Neuron (in vitro differentiated cells): ENCODE results near the gene GRB2.
"Not testable (repeated sequence)": the region's sequence is repeated elsewhere in the genome, so short reads cannot be mapped to it uniquely, and the experiment has no call there.

Experiments
- H2AFZ ChIP-seq: one replicate; pipeline ENCODE4 v1.6.1; 2013; ENCODE audit warnings: low read depth, mild to moderate bottlenecking, inconsistent platforms, low read length, moderate library complexity
- H3K27me3 ChIP-seq: one replicate; pipeline ENCODE4 v1.6.1; 2013; ENCODE audit warnings: low read length; ENCODE audit not compliant: insufficient read depth
- H3K36me3 ChIP-seq: one replicate; pipeline ENCODE4 v1.6.1; 2013; ENCODE audit warnings: low read length; ENCODE audit not compliant: insufficient read depth
- H3K4me1 ChIP-seq: one replicate; pipeline ENCODE4 v1.6.1; 2013; ENCODE audit warnings: low read length; ENCODE audit not compliant: insufficient read depth
- H3K4me3 ChIP-seq: 2 replicates; pipeline ENCODE4 v1.5.1; 2013; ENCODE audit warnings: mild to moderate bottlenecking, low read length, moderate library complexity
- H3K9me3 ChIP-seq: one replicate; pipeline ENCODE4 v1.6.1; 2013; ENCODE audit warnings: low read length

The GRB2 gene

DNA sequence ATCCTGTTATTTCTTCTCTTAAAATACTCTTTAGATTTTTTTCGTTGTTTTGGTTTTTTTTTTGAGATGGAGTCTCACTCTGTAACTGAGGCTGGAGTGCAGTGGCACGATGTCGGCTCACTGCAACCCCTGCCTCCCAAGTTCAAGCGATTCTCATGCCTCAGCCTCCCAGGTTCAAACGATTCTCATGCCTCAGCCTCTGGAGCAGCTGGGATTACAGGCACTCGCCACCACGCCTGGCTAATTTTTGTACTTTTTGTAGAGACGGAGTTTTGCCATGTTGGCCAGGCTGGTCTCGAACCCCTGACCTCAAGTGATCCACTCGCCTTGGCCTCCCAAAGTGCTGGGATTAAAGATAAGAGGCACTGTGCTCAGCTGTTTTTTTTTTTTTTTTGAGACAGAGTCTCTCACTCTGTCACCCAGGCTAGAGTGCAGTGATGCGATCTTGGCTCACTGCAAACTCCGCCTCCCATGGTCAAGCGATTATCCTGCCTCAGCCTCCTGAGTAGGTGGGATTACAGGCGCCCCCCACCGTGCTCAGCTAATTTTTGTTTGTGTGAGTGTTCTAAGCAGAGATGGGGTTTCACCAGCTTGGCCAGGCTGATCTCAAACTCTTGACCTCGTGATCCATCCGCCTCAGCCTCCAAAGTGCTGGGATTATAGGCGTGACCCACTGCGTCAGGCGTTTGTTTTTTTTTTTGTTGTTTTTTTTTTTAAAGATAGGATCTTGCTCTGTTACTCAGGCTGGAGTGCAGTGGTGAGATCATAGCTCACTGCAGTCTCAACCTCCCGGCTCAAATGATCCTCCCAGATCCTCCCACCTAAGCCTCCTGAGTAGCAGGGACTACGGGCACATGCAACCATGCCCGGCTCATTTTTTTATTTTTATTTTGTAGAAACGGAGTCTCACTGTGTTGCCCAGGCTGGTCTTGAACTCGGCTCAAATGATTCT, 37.4 kb downstream of the GRB2 start:
- H3K9me3 ChIP-seq, H3K27me3 ChIP-seq, H2AFZ ChIP-seq: not testable (repeated sequence)

DNA sequence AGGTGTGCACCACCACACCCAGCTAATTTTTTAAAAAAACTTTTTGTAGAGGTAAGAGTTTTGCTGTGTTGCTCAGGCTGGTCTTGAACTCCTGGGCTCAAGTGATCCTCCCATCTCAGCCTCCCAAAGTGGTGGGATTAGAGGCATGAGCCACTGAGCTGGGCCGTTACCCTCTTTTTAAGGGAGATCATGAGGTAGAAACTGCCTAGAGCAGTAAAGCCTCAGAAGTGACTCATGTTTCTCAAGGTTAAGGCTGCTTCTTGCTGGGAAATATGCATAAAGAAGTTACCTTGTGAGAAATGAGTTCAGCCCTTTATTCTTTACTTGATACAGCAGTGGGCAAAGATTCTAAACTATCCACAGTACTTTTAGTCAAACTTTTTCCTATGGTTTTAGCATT, 38.2 kb downstream of the GRB2 start:
- no peaks in the 10 kb centered on the region for H3K36me3 ChIP-seq
- H3K4me3 ChIP-seq, result no peak overlapping the region
- peaks cover 6% of the 10 kb centered on the region for H3K4me1 ChIP-seq
- no peak overlapping the region for H2AFZ ChIP-seq
- H3K9me3 ChIP-seq, result peaks cover 3% of the 10 kb centered on the region
- H3K27me3 ChIP-seq, result no peaks in the 10 kb centered on the region

More for the DNA sequence above, 37.4 kb downstream of the GRB2 start:
- H3K36me3 ChIP-seq, H3K4me3 ChIP-seq, H3K4me1 ChIP-seq: not testable (repeated sequence)

DNA sequence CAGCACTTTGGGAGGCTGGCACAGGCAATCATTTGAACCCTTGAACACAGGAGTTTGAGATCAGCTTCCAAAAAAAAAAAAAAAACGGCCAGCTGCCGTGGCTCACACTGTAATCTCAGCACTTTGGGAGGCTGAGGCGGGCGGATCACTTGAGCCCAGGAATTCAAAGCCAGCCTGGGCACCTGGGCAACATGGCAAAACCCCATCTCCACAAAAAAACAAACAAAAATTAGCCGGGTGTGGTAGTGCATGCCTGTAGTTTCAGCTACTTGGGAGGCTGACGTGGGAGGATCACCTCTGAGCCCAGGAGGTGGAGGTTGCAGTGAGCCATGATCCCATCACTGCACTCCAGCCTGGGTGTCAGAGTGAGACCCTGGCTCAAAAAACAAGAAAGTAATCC, 39.0 kb downstream of the GRB2 start:
- no peak overlapping the region for H3K4me3 ChIP-seq
- no peaks in the 10 kb centered on the region for H3K27me3 ChIP-seq

DNA sequence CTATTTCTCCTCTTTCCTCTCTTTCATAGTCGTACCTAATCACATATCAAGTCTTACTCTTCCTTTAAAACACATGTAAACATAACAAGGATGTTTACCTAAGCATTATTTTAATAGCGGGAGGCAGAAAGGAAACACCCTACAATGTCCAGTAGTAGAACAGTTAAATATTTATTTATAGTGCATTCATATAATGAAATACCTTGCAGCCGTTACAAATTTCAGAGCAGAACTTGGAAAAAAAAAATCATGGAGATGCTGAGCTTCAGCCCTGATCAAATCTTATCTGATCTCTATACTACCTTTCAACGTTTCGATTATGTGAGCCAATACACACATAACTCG, 39.6 kb downstream of the GRB2 start:
- H3K9me3 ChIP-seq, result no peaks in the 10 kb centered on the region
- no peaks in the 10 kb centered on the region for H3K36me3 ChIP-seq
- H3K27me3 ChIP-seq, result no peaks in the 10 kb centered on the region
- no peak overlapping the region for H2AFZ ChIP-seq
- no peaks in the 10 kb centered on the region for H3K4me1 ChIP-seq
- H3K4me3 ChIP-seq, result no peak overlapping the region

More for the DNA sequence above, 39.0 kb downstream of the GRB2 start:
- Histone ChIP-seq H3K36me3 (no peaks in the 10 kb centered on the region), H3K9me3 (peaks cover 3% of the 10 kb centered on the region), H3K4me1 (peaks cover 3% of the 10 kb centered on the region), H2AFZ (no peak overlapping the region)

DNA sequence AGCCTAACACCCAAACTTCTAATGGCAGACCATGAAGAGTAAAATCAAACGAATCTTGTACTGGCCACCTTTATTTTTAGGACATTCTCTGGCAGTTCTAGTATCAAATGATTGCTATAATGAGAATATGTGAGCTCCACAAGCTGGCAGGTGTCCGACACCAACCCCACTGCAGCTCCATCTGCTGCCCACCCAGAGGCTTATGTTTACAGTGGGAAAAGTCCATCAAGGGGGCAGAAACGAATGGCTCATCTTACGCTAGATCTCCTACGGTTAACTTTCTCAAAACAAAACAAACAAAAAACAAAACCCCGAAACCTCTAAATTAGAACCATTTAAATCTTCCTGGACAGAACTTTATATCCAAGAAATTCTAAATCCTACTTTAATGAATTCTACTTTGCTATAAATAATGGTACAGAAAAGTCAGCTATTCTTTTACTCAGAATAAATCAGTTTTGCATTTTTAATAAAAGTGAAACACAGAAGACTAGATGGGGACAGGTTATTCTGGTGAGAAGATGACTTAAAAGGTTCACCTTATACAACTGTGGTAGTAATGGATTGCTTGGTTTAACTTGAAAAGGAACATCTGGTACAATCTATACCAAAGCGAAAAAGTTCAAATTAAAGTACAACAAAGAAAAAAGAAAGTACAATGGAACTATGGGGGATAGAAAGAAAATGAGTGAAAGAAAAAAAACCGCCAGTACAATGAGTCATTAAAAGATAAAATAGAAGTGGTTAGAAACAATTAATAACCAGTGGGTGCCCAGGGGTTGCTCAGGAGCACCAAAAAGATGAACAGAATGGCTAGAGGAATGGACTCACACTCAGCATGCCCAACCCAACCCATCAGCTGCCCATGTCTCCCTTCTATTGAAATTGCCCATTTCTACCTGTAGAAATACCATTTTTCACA, 40.2 kb downstream of the GRB2 start:
- Histone ChIP-seq H3K4me3 (no peak overlapping the region), H3K36me3 (no peaks in the 10 kb centered on the region), H3K27me3 (no peaks in the 10 kb centered on the region), H3K4me1 (no peaks in the 10 kb centered on the region), H3K9me3 (no peaks in the 10 kb centered on the region), H2AFZ (no peak overlapping the region)

DNA sequence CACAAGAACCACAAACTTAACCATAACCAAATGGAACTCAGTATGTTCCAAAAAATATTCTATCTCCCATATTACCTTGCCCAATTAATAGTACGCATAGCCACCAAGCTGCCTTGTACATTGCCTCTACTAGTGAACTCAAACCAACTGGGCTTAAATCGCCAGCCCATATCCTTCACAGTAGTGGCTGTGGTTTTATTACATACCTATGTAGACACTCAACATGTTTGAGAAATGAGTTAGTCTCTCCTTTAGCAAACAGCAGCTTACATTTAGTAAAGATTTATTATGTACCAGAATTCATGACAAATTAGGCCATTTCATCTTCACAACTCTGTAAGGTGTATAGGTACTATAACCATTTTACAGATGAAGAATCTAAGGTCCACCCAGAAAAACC, 41.4 kb downstream of the GRB2 start:
- Histone ChIP-seq H3K27me3 (no peaks in the 10 kb centered on the region), H3K4me1 (no peaks in the 10 kb centered on the region), H3K9me3 (no peaks in the 10 kb centered on the region), H3K36me3 (no peaks in the 10 kb centered on the region), H2AFZ (no peak overlapping the region), H3K4me3 (no peak overlapping the region)

DNA sequence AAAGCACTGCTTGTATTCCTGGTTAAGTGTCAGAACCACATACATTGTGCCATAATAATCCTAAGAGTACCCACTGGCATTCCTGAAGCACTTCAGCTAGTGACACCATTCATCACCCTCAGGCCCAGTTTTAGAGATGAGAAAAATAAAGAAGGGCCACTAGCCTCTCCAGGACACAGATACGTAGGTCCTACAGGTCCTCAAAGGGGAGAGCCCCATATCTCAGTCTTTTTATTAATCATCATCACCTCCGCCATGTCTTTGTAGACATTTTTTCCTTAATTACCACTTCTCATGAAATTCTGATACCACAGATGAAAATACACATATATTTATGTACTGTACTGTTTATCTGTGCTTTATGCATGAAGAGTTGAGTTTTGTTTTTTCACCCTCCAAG, 43.5 kb downstream of the GRB2 start:
- Histone ChIP-seq H3K4me3 (no peak overlapping the region), H3K4me1 (no peaks in the 10 kb centered on the region)

DNA sequence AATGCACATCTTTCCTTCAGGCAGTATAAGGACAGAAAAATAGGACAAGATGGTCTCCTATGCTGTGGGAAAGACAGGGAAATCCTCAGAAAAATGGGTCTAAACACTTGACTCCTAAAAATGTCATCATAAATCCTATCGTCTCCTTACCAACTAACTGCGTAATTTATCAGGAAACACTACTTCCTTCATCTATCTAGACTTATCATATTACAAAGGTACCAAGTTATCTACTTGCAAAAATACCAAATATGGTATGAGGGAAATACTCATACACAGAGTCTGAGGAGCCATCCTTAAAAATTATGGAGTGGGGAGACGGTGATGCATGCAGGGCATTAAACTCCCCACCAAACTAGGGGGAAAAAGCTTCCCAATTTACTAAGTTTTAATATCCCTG, 44.1 kb downstream of the GRB2 start:
- Histone ChIP-seq H3K4me3 (no peak overlapping the region), H2AFZ (no peak overlapping the region), H3K9me3 (no peaks in the 10 kb centered on the region), H3K4me1 (no peaks in the 10 kb centered on the region), H3K27me3 (no peaks in the 10 kb centered on the region), H3K36me3 (no peaks in the 10 kb centered on the region)

More for the DNA sequence above, 43.5 kb downstream of the GRB2 start:
- H3K9me3 ChIP-seq, result no peaks in the 10 kb centered on the region
- H2AFZ ChIP-seq, result no peak overlapping the region
- H3K27me3 ChIP-seq, result no peaks in the 10 kb centered on the region
- no peaks in the 10 kb centered on the region for H3K36me3 ChIP-seq

DNA sequence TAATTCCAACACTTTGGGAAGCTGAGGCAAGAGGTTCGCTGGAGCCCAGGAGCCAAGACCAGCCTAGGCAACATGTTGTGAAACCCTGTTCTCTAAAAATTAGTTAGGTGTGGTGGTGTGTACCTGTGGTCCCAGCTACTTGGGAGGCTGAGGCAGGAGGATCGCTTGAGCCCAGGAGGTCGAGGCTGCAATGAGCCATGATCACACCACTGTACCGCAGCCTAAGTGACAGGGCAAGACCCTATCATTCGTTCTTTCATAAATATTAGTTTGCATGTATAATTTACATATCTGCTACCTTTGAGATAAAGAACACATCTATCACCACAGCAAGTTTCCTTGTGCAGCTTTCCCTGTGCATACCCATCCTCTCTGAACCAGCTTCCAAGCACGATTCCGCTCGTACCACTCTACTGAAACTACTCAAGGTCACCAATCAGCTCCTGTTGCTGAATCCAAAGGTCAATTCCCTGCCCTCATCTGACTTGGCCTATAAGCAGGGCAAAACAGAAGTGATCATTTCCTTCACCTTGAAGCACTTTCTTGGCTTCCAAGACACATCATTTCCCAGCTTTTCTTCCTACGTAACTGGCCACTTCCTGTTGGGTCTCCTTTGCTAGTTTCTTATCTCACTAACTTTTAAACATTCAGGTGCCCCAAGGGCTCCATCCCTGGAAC, 49.1 kb downstream of the GRB2 start:
- Histone ChIP-seq H3K4me1 (peaks cover 7% of the 10 kb centered on the region), H3K9me3 (no peaks in the 10 kb centered on the region), H3K4me3 (no peak overlapping the region), H3K36me3 (no peaks in the 10 kb centered on the region), H3K27me3 (no peaks in the 10 kb centered on the region), H2AFZ (no peak overlapping the region)

DNA sequence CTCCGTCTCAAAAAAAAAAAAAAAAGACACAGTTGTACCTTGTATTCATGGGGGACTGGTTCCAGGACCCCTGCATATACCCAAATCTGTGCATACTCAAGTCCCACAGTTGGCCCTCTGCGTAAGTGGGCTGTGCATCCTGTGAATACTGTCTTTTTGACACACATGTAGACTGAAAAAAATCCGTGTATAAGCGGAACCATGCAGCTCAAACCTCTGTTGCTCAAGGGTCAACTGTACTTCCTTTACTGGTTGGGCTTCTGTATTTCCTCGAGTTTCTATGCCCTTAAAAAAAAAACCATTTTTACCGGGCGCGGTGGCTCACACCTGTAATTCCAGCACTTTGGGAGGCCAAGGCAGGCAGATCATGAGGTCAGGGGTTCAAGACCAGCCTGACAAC, 52.3 kb downstream of the GRB2 start:
- Histone ChIP-seq H3K4me1 (peaks cover 11% of the 10 kb centered on the region), H2AFZ (no peak overlapping the region), H3K9me3 (no peaks in the 10 kb centered on the region), H3K36me3 (no peaks in the 10 kb centered on the region), H3K27me3 (no peaks in the 10 kb centered on the region), H3K4me3 (no peak overlapping the region)

DNA sequence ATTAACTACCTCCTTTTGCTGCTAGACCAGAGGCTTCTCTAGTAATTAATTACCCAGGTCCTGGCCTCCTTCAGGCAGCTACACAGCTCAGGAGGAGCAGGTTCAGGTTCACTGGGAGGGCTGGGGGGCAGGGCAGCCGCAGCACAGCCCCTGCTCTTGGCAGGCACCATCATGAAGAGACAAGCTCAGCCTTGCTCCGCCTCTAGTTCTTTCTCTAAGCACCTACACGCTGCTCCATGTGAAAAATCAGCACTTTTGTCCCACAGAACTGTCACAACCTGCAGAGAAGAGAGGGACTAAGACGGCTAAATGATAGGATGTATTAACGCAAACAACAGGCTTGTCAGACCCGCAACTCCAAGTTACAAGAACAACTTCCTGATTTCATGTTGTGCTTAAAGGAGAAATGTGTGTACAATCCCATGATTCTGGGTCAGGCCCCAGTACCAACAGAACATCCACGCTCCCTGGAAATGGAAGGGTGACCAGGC, 53.4 kb downstream of the GRB2 start:
- H3K4me1 ChIP-seq, result peaks cover 11% of the 10 kb centered on the region
- no peaks in the 10 kb centered on the region for H3K36me3 ChIP-seq
- no peak overlapping the region for H3K4me3 ChIP-seq
- H3K9me3 ChIP-seq, result no peaks in the 10 kb centered on the region
- H3K27me3 ChIP-seq, result no peaks in the 10 kb centered on the region
- no peak overlapping the region for H2AFZ ChIP-seq

DNA sequence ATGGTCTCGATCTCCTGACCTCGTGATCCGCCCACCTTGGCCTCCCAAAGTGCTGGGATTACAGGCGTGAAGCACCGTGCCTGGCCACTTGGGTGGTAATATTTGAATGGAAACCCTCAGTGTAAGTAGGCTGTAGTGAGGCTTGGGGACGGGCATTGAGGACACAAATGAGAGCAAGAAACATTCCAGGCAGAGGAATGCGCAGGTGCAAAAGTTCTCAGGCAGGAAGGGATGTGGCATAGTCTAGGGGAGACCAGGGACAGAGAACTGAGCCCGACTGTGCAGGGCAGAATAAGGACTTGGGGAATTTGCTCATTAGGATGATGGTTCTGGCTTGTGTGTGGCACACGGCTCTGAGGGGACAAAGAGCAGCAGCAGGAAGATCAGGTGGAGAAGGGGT, 54.8 kb downstream of the GRB2 start:
- H3K4me1 ChIP-seq, result peaks cover 18% of the 10 kb centered on the region
- H2AFZ ChIP-seq, result no peak overlapping the region
- no peaks in the 10 kb centered on the region for H3K9me3 ChIP-seq
- H3K36me3 ChIP-seq, result no peaks in the 10 kb centered on the region
- no peak overlapping the region for H3K4me3 ChIP-seq
- no peaks in the 10 kb centered on the region for H3K27me3 ChIP-seq

DNA sequence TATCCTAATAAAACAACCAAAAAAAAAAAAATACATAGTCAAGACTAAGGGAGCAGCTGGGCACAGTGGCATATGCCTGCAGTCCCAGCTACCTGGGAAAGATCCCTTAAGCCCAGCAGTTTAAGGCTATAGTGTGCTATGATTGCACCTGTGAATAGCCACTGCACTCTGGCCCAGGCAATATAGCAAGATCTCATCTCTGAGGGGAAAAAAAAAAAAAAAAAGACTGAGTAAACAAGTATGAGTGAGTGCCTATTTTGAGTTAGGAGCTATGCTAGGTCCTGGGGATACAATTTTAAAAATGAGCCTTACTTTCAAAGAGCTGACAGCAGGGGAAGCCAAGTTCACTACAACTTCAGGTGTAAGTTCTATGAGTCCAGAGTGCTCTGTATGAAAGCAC, 55.4 kb downstream of the GRB2 start:
- Histone ChIP-seq H3K36me3 (no peaks in the 10 kb centered on the region), H2AFZ (no peak overlapping the region), H3K4me3 (no peak overlapping the region), H3K9me3 (no peaks in the 10 kb centered on the region), H3K4me1 (peaks cover 24% of the 10 kb centered on the region), H3K27me3 (no peaks in the 10 kb centered on the region)
